GOT3 (cell line): ENCODE results near the gene KRT78.
"Not testable (repeated sequence)": the region's sequence is repeated elsewhere in the genome, so short reads cannot be mapped to it uniquely, and the experiment has no call there.

Source experiments
- DNase-seq: peaks from one replicate; lab custom pipeline; 2025; ENCODE audit warnings: mixed read lengths; lab: John Stamatoyannopoulos, UW

Gene KRT78, protein sequence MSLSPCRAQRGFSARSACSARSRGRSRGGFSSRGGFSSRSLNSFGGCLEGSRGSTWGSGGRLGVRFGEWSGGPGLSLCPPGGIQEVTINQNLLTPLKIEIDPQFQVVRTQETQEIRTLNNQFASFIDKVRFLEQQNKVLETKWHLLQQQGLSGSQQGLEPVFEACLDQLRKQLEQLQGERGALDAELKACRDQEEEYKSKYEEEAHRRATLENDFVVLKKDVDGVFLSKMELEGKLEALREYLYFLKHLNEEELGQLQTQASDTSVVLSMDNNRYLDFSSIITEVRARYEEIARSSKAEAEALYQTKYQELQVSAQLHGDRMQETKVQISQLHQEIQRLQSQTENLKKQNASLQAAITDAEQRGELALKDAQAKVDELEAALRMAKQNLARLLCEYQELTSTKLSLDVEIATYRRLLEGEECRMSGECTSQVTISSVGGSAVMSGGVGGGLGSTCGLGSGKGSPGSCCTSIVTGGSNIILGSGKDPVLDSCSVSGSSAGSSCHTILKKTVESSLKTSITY

DNA sequence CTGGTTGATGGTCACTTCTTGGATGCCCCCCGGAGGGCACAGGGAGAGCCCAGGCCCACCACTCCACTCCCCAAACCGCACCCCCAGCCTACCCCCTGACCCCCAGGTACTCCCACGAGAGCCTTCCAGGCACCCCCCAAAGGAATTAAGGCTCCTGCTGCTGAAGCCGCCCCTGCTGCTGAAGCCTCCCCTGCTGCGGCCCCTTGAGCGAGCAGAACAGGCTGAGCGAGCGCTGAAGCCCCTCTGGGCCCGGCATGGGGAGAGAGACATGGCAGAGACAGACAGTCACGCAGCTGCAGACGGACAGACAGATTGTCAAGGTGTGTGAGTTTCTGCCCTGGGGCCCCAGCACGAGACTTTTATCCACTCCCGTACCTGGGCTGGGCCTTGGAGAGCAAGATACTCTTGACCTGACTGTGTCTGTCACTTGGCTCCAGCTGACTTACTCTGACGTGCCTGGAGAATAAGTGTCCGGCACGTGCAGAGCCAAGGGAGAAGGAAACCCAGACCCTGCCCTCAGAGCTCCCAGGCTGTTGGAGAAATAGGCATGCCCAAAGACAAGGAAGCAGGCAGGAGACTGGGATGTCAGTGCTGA lies at the start of gene KRT78:
KRT78 (minus strand) TSS at position 334 of the 595 bp plus-strand sequence; CDS start at position 270, 64 bp downstream.
- DNase-seq: no peak

DNA sequence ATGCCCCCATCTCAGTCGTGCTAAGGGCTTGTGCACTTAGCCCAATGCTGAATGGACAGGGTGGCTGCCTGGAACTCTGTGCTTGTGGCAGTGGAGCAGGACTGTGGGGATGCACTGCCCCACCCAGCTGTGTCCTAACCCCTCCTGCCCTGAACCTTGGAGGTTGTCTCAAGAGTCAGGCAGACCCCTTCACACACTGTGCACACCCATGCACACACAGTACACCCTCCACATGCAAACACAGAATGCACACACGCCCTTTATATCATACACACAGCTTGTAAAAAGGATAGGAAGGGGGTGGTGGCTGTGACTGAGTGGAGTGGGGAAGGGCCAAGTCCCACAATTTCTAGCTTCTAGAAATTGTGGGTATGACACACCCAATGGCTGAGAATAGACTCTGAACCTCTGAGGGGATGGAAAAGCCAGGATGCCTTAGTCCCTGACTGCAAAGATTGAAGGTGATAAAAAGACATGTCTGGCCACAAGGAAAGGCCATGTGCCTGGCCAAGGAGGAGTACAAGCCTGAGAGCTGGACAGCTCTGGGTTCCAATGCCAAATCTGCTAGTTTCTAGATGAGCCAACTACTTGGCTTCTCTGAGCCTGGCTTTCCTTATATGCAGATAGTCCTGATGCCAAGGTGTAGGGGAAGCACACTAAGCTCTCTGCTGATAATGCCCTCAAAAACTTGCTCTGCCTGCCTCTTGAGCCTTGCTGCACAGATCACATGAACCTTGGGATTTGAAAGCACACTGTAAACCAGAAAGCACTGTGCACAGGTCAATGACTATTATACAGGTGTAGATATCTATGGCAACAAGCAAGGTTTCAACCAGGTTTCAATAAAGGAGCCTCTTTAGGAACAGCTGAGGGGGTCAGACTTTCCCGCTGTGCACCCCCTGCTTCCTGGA lies 47.7 kb upstream of the KRT78 start:
- no peak for DNase-seq

DNA sequence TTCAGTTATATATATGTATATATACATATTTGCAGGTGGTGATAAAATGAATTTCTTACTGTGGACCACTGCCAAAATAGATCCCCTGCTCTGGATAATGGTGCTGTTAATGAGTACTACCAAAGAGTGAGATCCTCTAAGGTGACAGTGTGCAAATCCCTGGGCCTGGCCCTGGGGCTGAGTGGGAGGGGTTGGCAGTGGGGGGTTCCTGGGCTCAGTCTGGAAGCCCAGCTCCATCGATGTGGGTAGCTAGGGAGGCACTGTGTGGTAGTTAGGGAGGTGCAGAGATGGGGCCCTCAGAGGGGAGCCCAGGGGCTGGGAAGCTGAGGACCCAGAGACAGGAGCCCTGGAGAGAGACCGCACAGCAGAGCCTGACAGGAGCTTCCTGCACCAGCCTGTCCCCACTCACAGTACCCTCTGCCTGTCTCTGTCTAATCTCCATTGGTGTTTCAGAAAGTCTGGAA lies 47.0 kb upstream of the KRT78 start:
- no peak for DNase-seq

DNA sequence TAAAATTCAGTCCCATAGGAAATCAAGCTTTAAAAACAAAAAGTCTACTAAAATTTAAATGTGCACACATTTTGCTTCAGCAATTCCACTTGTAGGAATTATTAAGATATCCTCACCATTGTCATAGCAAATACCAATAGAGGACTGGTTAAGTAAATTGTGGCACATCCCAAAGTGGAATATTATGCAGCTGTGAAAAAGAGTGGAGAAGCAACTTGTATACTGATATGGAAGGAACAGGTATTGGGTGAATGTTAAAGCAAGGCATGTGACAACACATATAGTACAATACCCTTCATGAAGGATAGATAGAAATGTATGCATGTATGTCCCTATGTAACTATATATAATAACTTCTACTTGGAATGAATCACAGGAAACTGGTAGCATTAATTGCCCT lies 44.2 kb upstream of the KRT78 start:
- no peak for DNase-seq

DNA sequence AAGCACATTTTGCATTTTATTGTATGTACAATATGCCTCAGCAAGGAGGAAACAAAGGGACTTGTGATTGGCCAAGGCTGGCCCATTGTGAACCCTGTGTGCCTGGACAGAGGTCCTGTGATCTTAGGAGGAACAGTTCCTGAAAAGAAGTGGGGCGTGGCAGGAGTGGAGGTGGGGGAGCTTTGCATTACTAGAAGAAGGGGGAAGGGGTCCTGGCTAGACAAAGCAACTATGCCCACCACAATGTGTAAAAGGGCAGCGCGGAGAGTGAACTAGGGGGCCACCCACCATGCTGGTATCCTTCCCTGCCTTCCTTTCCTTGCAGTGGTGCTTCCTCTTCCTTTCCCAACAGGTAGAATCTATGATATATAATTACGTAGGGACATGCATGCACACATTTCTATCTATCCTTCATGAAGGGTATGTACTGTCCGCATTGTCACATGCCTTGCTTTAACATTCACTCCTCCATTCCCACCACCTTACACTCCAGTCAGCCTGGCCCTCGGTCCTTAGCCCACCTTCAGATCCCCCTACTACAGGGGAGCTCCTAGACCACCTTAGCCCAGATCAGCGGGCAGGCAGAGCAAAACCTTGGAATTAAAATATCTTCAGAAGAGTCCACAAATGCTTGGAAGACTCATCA lies 43.5 kb upstream of the KRT78 start:
- DNase-seq: no peak

DNA sequence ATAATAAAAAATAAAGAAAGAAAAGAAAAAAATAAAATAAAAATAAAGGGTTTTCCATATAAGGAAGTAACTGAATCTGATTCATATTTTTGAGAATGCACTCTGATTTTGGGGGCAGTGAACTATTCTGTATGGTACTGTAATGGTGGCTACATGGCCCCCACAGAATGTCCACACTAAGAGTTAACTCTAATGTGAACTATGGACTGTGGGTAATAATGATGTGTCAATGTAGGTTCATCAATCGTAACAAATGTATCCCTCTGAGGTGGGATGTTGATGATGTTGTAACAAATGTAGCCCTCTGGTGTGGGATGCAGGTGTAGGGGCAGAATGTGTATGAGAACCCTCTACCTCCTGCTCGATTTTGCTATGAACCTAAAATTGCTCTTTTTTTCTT lies 42.2 kb upstream of the KRT78 start:
- no peak for DNase-seq

DNA sequence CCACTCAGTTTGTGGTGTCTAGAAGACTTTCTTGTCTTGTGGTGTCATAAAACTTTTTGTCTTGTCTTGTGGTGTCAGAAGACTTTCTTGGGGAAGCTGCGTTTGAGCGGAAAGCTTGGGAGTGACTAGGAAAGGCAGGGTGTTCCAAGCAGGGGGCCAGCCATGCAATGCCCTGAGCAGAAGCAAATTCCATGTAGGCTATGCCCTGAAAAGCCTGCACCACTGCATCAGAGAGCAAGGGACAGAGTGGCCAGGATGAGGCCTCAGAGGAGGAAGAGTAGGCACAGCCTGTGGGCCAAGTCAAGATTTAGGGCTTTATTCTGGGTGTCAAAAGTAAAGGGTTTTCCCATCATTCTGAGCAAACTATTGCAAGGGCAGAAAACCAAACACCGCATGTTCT lies 41.6 kb upstream of the KRT78 start:
- DNase-seq: no peak

DNA sequence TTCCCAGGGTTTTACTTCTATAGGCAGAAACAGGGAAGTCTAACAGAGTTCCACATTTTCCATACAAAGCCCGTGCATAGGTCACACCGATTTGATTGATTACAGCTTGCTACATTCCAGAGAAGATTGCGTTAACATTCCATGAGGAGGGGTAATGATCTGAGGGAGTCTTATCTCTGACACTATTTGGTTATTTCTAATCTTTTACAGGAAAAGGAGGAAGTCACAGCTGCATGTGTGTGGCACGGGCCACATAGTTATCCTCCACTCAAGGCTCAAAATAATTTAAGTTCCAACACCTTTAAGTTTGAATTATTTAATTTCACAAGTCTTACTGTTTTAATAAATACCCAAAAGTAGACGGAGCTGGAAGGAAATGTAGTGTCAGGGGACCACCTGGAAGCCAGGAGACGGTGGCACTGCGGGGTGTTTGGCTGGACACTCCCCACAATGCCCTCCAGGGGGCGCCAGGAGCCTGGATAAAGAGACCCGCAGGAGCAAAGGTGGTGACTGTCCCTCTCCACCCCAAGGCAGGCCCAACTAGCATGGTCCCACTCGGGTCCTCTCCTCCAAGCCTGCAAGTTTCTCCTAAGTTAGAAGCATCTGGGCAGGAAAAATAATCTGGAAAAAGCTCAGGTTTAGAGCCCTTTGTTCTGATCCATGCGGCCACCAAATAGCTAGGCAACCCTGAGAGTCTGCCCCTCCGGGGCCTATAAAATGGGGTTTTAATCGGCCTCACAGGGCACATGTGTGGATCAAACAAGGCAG lies 35.9 kb upstream of the KRT78 start:
- DNase-seq: no peak

DNA sequence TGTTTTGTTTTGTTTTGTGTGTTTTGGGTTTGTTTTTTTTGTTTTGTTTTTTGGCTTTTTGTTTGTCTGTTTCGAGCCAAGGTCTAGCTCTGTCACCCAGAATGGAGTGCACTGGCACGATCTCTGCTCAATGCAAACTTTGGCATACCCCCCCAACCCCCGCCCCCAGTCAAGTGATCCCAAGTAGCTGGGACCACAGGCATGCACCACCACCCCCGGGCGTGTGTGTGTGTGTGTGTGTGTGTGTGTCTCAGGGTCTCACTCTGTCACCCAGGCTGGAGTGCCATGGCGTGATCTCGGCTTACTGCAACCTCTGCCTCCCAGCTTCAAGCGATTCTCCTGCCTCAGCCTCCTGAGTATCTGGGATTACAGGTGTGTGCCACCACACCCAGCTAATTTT lies 31.7 kb upstream of the KRT78 start:
- not testable (repeated sequence) for DNase-seq

DNA sequence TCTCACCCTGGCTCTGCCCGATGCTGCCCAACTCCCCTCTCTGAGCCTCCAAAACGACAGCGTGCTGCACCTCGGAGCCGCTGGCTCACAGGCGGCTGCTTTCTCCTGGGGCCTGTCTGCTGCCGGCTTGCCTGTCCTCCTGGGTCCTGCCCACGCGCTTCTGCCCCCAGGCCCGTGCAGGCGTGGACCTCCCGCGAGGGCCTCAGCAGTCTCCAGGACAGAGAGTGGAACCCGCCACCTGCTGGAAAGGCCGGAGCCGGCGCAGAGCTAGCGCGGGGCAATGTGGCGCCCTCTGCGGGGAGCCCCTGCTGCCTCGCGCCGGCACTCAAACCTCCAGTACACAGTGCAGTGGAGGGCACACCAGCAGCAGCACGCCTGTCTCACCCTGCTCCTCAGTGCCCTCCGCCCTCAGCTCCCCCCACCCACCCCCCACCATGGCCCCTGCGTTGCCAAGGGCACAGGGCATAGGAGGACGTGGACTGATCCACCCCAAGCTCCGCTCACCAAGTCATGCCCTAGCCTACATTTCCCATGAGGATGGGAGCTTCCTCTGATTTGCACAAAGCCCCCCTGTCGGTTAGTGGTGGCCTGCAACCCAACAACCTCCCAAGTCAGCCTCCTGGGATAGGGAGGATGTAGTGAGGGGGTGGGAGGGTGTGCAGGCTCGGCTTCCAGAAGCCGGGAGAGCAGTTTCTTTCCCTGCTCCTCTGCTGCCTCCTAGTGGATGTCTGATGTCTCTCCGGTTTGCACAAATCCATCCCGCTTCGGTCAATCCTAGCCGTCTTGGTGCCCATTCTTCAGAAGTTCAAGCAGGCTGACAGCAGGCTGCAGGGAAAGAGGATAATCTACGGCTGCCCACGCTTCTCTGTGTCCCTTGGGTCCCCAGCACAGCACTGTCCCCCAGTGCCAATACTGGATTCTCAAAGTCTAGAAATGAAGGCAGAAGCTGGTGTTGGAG lies 30.9 kb upstream of the KRT78 start:
- peak; percentile 53 for DNase-seq

DNA sequence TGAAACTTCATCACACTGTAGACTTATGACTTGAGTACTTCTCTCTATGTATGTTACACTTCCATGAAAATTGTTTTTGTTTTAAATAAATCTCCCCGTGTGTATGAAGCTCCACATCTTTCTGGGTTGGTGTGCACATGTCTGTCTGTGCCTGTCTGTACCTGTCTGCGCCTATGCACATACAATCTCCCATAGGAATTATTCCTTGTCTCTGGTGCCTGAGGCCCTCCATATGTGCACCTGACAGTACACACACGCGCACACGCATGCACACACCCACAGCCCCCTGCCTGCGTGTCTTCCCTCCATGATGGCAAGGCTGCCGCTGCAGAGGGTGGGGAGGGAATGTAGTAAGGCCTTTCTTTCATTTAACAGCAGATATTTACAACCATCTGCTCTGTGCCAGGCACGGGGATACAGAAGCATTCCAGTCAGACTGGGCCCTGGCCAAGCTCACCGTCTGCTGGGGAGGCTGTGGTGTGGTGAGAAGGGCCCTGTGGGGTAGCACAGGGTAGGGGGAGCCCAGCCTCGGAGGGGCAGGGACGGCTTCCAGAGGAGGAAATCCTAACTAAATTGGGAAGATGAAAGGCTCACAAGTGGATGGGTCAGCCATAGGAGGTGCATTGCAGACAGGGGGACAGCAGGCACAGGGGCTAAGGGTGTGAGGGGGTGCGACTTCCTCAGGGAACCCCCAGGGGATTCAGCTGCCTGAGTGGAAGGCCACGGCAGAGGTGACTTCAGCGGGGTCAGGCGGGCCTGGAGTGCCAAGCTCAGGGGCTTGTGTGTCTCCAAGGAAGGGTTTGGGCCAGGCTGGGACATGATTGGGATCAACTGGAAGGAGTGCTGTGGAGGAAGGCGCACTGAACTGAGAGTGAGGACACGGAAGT lies 30.0 kb upstream of the KRT78 start:
- no peak for DNase-seq

DNA sequence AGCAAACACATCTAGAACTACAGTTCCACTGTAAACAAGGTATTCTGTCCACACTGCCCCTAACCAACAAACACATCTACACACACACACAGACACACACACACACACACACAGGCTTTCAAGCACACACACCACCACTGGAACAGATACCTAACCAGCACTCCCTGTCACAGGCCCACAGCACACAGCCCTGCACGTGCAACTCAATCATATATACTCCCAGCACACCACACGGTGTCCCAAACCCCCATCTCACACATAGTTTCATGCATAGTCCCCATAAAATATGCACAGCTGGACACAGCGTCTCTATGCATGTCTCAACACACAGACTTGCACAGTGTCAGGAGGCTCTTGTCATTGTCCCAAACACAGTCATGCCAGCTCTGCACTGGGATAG lies 28.4 kb upstream of the KRT78 start:
- DNase-seq: no peak

DNA sequence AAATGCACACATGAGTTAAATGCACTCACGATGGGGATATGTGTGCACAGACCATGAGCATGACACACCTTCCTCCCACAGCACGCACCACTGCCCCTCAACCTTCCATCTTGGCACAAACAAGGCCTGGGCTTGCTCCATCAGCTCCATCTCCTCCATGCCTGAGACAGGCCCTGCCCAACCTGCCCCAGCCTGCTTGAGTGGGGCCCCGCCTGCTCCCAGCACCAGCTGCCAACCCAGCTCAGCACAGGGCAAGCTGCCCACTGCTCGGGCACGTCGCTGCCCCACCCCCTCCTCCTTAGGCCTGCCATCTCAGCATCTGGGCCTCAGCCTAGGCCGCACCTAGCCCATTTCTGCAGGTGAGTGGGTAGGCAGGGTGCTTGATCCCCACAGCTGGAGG lies 27.6 kb upstream of the KRT78 start:
- DNase-seq: no peak

DNA sequence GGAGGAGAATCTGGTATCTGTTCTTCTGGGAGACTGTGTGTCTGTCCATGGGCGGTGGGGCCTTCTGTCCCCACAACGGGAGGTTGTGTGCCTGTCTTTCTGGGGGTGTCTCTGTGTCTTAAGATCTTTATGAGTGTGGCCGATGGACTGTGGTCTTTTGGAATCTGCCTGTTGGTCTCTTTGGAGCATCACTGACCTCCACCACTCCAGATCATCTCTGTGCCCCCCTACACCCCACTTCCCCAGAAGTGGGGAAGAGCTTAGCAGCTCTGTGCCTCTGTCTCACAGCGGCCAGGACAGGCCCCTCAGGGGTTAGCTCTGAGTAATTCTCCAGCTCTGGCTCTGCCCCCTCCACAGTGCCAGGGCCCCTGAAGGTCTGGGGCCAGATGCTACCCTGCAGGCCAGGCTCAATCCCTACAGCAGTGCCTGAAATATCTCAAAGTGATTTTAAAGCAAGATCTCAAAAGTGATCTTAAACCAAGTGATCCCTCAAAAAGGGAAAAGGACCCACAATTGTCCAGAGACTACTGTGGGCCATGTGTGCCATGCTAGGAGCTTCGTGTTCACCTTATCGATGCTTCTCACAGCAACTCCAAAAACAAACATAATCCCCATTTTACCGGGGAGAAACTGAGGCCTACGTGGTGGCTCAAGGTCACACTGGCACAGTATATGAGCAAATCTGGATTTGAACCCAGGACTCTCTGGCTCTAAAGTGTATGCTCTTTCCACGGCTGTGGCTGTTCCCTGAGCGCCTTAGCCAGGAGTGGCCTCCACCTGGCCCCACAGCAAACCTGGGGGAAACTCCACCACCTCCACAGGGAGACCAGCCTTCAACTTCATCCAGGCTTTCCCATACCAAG lies 26.0 kb upstream of the KRT78 start:
- no peak for DNase-seq

DNA sequence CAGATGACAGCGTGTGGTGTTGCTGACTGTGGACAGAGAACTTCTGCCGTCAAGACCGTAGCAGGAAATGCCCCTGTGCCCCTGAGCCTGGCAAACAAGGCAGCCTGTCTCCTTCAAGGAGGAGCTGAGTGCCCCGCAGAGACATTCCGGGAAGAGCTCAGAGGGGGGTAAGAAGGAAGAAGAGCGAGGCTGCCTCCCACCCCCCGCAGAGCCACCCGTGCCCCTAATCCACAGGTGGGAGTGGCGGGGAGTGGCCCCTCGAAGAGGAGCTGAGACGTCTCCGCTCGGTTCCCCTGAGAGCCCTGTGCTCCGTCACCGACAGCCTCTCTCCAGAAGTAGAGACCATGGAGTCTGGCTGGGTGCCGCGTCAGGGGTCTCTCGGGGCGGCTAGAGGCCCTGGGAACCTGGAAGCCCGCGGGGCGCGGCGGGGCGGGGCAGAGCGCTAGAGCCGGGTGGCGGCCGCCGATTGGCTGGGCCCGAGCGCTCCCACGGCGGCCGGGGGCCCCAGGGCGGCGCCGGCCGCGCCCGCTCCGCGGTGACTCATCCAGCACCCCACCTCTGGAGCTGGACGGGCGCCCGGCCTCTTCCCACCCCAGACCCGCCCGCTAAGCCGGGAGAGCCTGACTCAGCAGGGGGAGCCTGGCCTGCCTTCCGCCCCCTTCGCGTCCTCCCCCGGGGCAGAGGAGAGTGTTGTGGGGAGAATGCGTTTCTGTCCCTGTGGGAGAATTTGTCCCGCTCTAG lies 25.2 kb upstream of the KRT78 start:
- no peak for DNase-seq

DNA sequence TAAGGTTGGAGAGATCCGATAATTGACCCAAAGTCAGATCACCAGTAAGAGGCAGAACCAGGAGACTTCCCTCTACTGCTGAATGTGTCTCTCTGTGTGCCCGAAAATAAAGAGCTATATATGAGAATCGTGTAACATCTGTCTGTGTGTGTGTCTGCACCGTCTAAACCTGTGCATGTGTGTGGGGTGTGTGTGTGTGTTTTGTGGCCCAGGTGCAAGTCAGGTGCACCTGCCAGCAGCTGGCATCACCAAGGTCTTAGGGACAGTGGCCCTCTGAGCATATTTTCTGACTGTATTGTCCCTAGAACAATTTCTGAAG lies 24.7 kb upstream of the KRT78 start:
- no peak for DNase-seq

DNA sequence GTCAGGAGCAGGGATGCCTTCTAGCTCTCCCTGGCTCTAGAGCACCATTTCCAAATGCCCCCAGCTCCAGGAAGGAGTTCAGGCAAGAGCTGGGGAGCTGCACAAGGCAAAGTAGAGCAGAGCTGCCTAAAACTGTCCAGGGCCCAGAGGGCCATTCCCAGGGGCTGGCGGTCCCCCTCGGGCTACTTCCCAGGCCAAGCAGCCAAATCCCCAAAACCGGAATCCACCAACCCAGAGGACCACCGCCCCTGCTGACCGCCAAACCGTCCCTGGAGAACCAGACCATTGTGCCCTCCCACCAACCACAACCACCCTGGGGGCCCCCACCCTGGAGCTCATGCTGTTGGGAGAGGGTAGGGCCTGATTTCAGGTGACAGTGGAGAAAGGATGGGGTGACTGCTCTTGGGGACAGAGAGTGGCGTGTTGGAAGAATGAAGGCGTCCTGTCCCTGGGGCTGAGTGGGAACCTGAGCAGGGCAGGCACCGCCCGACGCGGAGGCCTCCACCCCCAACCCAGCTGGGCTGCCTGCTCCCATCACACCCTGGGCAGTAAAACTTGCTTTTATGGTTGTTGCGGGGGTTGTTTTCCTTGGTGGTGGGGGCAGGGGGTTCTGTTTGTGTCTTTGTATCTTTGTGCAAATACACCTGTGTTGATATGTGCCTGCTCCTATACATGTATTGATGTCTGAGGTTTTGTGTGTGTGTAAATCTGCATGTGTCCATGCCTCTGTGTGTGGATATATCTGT lies 24.0 kb upstream of the KRT78 start:
- DNase-seq: no peak
